ENCODE measurements around the gene ERC2.

The ERC2 gene

GRCh38 chr3:56321383-56321782 is 146.9 kb downstream of the ERC2 start:
- no peak overlapping the region for H3K27ac ChIP-seq (ENCODE audit: low read depth, low read length, severe bottlenecking)
- H3K4me3 ChIP-seq (ENCODE audit: extremely low read depth, insufficient read depth, low read length, poor library complexity, severe bottlenecking) = no peak overlapping the region
- H3K36me3 ChIP-seq (ENCODE audit: control insufficient read depth, insufficient read depth, low read length) = no peaks in the 10 kb centered on the region
- H3K4me1 ChIP-seq (ENCODE audit: control insufficient read depth, insufficient read depth, low read length, poor library complexity, severe bottlenecking) = peaks cover 25% of the 10 kb centered on the region
- no peaks in the 10 kb centered on the region for H3K9me3 ChIP-seq (ENCODE audit: control insufficient read depth, low read length)
- no CpG with 5 or more reads among the region's 1 CpG for WGBS, 2 experiments (ENCODE audit: insufficient coverage in 2 of 2)

- Histone ChIP-seq H3K9me3 (ENCODE audit: control insufficient read depth, low read length) (no peaks in the 10 kb centered on the region), H3K4me3 (ENCODE audit: extremely low read depth, insufficient read depth, low read length, poor library complexity, severe bottlenecking) (no peak overlapping the region), H3K4me1 (ENCODE audit: control insufficient read depth, insufficient read depth, low read length, poor library complexity, severe bottlenecking) (peaks cover 25% of the 10 kb centered on the region), H3K36me3 (ENCODE audit: control insufficient read depth, insufficient read depth, low read length) (no peaks in the 10 kb centered on the region), H3K27ac (ENCODE audit: low read depth, low read length, severe bottlenecking) (no peak overlapping the region)
- 90 to 100% methylated on average over 2 of the region's 5 CpGs for WGBS, 2 experiments (ENCODE audit: insufficient coverage in 2 of 2)
Measured at GRCh38 chr3:56320883-56321282, 147.4 kb downstream of the ERC2 start.

- no peaks in the 10 kb centered on the region for H3K9me3 ChIP-seq (ENCODE audit: control insufficient read depth, low read length)
- no peaks in the 10 kb centered on the region for H3K36me3 ChIP-seq (ENCODE audit: control insufficient read depth, insufficient read depth, low read length)
- WGBS, 2 experiments (ENCODE audit: insufficient coverage in 2 of 2) = 88% methylated on average over 1 of the region's 3 CpGs; no CpG with 5 or more reads in 1 of the 2 experiments
- no peak overlapping the region for H3K4me3 ChIP-seq (ENCODE audit: extremely low read depth, insufficient read depth, low read length, poor library complexity, severe bottlenecking)
- H3K27ac ChIP-seq (ENCODE audit: low read depth, low read length, severe bottlenecking) = no peak overlapping the region
- peaks cover 17% of the 10 kb centered on the region for H3K4me1 ChIP-seq (ENCODE audit: control insufficient read depth, insufficient read depth, low read length, poor library complexity, severe bottlenecking)
Measured at GRCh38 chr3:56318891-56319290, 149.4 kb downstream of the ERC2 start.

- no peaks in the 10 kb centered on the region for H3K9me3 ChIP-seq (ENCODE audit: control insufficient read depth, low read length)
- WGBS, 2 experiments (ENCODE audit: insufficient coverage in 2 of 2) = 88 to 90% methylated on average over 2 of the region's 3 CpGs
- H3K36me3 ChIP-seq (ENCODE audit: control insufficient read depth, insufficient read depth, low read length) = no peaks in the 10 kb centered on the region
Measured at GRCh38 chr3:56316944-56317343, 151.3 kb downstream of the ERC2 start.

GRCh38 chr3:56314842-56315241 is 153.4 kb downstream of the ERC2 start:
- 90 to 92% methylated on average over 3 to 5 of the region's 5 CpGs for WGBS, 2 experiments (ENCODE audit: insufficient coverage in 2 of 2)
- H3K4me3 ChIP-seq (ENCODE audit: extremely low read depth, insufficient read depth, low read length, poor library complexity, severe bottlenecking) = no peak overlapping the region
- no peak overlapping the region for H3K27ac ChIP-seq (ENCODE audit: low read depth, low read length, severe bottlenecking)
- H3K36me3 ChIP-seq (ENCODE audit: control insufficient read depth, insufficient read depth, low read length) = no peaks in the 10 kb centered on the region
- H3K9me3 ChIP-seq (ENCODE audit: control insufficient read depth, low read length) = no peaks in the 10 kb centered on the region
- H3K4me1 ChIP-seq (ENCODE audit: control insufficient read depth, insufficient read depth, low read length, poor library complexity, severe bottlenecking) = no peaks in the 10 kb centered on the region

More at GRCh38 chr3:56316944-56317343, 151.3 kb downstream of the ERC2 start:
- H3K4me3 ChIP-seq (ENCODE audit: extremely low read depth, insufficient read depth, low read length, poor library complexity, severe bottlenecking) = no peak overlapping the region
- peaks cover 7% of the 10 kb centered on the region for H3K4me1 ChIP-seq (ENCODE audit: control insufficient read depth, insufficient read depth, low read length, poor library complexity, severe bottlenecking)
- H3K27ac ChIP-seq (ENCODE audit: low read depth, low read length, severe bottlenecking) = no peak overlapping the region

- Histone ChIP-seq H3K9me3 (ENCODE audit: control insufficient read depth, low read length) (no peaks in the 10 kb centered on the region), H3K27ac (ENCODE audit: low read depth, low read length, severe bottlenecking) (no peak overlapping the region), H3K4me3 (ENCODE audit: extremely low read depth, insufficient read depth, low read length, poor library complexity, severe bottlenecking) (no peak overlapping the region), H3K36me3 (ENCODE audit: control insufficient read depth, insufficient read depth, low read length) (no peaks in the 10 kb centered on the region), H3K4me1 (ENCODE audit: control insufficient read depth, insufficient read depth, low read length, poor library complexity, severe bottlenecking) (no peaks in the 10 kb centered on the region)
- 88 to 91% methylated on average over 3 of the region's 3 CpGs for WGBS, 2 experiments (ENCODE audit: insufficient coverage in 2 of 2)
Measured at GRCh38 chr3:56309465-56309864, 158.8 kb downstream of the ERC2 start.

- no CpG with 5 or more reads among the region's 2 CpGs for WGBS, 2 experiments (ENCODE audit: insufficient coverage in 2 of 2)
- peaks cover 1% of the 10 kb centered on the region for H3K4me1 ChIP-seq (ENCODE audit: control insufficient read depth, insufficient read depth, low read length, poor library complexity, severe bottlenecking)
- H3K27ac ChIP-seq (ENCODE audit: low read depth, low read length, severe bottlenecking) = no peak overlapping the region
- H3K36me3 ChIP-seq (ENCODE audit: control insufficient read depth, insufficient read depth, low read length) = no peaks in the 10 kb centered on the region
- H3K9me3 ChIP-seq (ENCODE audit: control insufficient read depth, low read length) = no peaks in the 10 kb centered on the region
- no peak overlapping the region for H3K4me3 ChIP-seq (ENCODE audit: extremely low read depth, insufficient read depth, low read length, poor library complexity, severe bottlenecking)
Measured at GRCh38 chr3:56308471-56308870, 159.8 kb downstream of the ERC2 start.

- H3K4me1 ChIP-seq (ENCODE audit: control insufficient read depth, insufficient read depth, low read length, poor library complexity, severe bottlenecking) = peaks cover 10% of the 10 kb centered on the region
- no peaks in the 10 kb centered on the region for H3K36me3 ChIP-seq (ENCODE audit: control insufficient read depth, insufficient read depth, low read length)
- no peaks in the 10 kb centered on the region for H3K9me3 ChIP-seq (ENCODE audit: control insufficient read depth, low read length)
- no peak overlapping the region for H3K27ac ChIP-seq (ENCODE audit: low read depth, low read length, severe bottlenecking)
- H3K4me3 ChIP-seq (ENCODE audit: extremely low read depth, insufficient read depth, low read length, poor library complexity, severe bottlenecking) = no peak overlapping the region
- no CpG with 5 or more reads among the region's 1 CpG for WGBS, 2 experiments (ENCODE audit: insufficient coverage in 2 of 2)
Measured at GRCh38 chr3:56304069-56304468, 164.2 kb downstream of the ERC2 start.

GRCh38 chr3:56303487-56303886 is 164.8 kb downstream of the ERC2 start:
- Histone ChIP-seq H3K9me3 (ENCODE audit: control insufficient read depth, low read length) (peaks cover 3% of the 10 kb centered on the region), H3K4me3 (ENCODE audit: extremely low read depth, insufficient read depth, low read length, poor library complexity, severe bottlenecking) (no peak overlapping the region), H3K36me3 (ENCODE audit: control insufficient read depth, insufficient read depth, low read length) (no peaks in the 10 kb centered on the region), H3K27ac (ENCODE audit: low read depth, low read length, severe bottlenecking) (no peak overlapping the region), H3K4me1 (ENCODE audit: control insufficient read depth, insufficient read depth, low read length, poor library complexity, severe bottlenecking) (peaks cover 10% of the 10 kb centered on the region)
- WGBS, 2 experiments (ENCODE audit: insufficient coverage in 2 of 2) = 33 to 80% methylated on average over 1 to 3 of the region's 5 CpGs

GRCh38 chr3:56302417-56302816 is 165.8 kb downstream of the ERC2 start:
- no peak overlapping the region for H3K4me3 ChIP-seq (ENCODE audit: extremely low read depth, insufficient read depth, low read length, poor library complexity, severe bottlenecking)
- H3K4me1 ChIP-seq (ENCODE audit: control insufficient read depth, insufficient read depth, low read length, poor library complexity, severe bottlenecking) = peaks cover 10% of the 10 kb centered on the region
- peaks cover 5% of the 10 kb centered on the region for H3K9me3 ChIP-seq (ENCODE audit: control insufficient read depth, low read length)
- no peak overlapping the region for H3K27ac ChIP-seq (ENCODE audit: low read depth, low read length, severe bottlenecking)
- H3K36me3 ChIP-seq (ENCODE audit: control insufficient read depth, insufficient read depth, low read length) = no peaks in the 10 kb centered on the region
- 73 to 82% methylated on average over 1 to 2 of the region's 2 CpGs for WGBS, 2 experiments (ENCODE audit: insufficient coverage in 2 of 2)

GRCh38 chr3:56297281-56297840 is 170.9 kb downstream of the ERC2 start:
- WGBS, 2 experiments (ENCODE audit: insufficient coverage in 2 of 2) = 84 to 100% methylated on average over 1 to 3 of the region's 3 CpGs
- Histone ChIP-seq H3K4me3 (ENCODE audit: extremely low read depth, insufficient read depth, low read length, poor library complexity, severe bottlenecking) (no peak overlapping the region), H3K36me3 (ENCODE audit: control insufficient read depth, insufficient read depth, low read length) (no peaks in the 10 kb centered on the region), H3K27ac (ENCODE audit: low read depth, low read length, severe bottlenecking) (no peak overlapping the region), H3K9me3 (ENCODE audit: control insufficient read depth, low read length) (peaks cover 5% of the 10 kb centered on the region), H3K4me1 (ENCODE audit: control insufficient read depth, insufficient read depth, low read length, poor library complexity, severe bottlenecking) (no peaks in the 10 kb centered on the region)
